Measurements from ENCODE around the gene XK.
A peak's percentile ranks its signal among the peaks of the same experiment; 100 is the strongest.
"Not testable (repeated sequence)": the region's sequence is repeated elsewhere in the genome, so short reads cannot be mapped to it uniquely, and the experiment has no call there.

Gene XK

DNA sequence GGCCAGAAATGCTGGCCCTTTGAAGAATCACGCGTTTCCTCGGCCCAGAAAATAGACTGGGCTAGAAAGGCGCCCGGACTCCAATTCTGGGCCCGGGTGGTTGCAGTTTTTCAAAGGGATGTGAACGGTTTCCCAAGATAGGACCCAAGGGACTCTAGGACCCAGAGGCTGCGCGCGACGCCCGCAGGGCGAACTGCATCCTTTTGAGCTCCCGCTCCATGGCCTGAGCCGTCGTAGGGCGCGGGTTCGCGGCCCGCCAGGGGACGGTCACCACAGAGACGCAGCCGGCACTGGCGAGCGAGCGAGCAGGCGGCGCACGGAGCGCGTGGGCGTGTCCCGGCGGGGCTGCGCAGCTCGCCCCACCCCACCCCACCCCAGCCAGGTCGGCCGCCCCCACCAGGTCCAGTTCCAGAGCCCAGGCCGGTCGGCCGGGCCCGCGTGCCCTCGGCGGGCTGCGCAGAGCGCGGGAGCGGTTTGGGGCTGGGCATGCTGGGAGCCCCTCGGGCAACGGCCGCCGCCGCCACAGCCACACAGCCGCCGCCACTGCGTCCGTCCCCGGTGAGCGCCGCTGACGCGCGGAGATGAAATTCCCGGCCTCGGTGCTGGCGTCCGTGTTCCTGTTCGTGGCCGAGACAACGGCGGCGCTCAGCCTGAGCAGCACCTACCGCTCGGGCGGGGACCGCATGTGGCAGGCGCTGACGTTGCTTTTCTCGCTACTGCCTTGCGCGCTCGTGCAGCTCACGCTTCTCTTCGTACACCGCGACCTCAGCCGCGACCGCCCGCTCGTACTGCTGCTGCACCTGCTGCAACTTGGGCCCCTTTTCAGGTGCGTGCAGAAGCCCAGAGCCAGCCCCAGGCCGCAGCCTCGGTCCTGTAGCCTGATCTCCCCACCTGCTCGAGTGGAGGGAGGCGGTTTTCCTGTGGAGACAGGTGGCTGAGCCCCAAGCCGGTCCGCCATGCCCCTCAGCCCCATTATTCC is at the start of gene XK:
Gene XK, plus strand, starts transcription at position 411 of the 979 bp plus-strand sequence. Its CDS starts 171 bp downstream, at position 582.
- DNase-seq (ENCODE audit: low spot score): peak; percentile 36

DNA sequence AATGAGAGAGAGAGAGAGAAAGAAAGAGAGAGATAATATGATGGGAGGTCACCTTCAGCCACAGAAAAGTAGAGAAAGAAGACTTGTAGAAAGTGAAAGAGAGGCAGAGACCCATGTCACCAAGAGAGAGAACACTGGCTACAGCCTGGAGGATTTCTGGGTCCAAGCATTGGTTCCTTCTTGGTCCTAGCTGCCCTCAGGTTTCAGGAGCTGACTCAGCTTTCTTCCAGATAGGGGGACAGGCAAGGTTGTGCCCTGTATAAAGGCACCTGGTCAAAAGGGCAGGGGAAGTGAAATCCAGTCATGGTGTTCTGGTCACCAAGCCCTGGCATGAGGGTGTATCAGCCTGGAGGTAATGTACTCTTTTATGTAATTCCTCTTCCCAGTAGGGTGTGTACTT is 47.5 kb upstream of the XK start:
- DNase-seq (ENCODE audit: low spot score): no peak

- no peak for DNase-seq (ENCODE audit: low spot score)
These were observed 45.4 kb upstream of the XK start for GRCh38 chrX:37640142-37640541.

DNA sequence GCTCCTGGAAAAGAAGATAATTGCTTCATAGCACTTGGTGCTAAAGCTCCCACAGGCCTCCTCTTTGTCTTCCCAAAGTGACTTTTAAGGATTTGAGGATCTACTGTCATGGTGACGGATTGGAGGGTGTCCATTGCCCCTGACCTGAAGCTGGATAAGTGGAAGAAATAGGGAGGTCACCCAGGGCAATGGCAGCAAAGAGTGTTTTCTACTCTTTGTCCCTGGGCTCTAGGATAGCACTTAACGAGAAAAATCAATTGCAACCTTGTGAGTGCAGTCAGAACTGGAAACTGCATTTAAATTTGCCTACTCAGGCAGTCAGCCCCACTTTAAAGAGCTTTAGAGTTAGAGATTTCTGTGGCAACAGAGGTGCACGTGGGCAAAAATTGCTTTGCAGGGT is 43.7 kb upstream of the XK start:
- DNase-seq (ENCODE audit: low spot score): no peak

DNA sequence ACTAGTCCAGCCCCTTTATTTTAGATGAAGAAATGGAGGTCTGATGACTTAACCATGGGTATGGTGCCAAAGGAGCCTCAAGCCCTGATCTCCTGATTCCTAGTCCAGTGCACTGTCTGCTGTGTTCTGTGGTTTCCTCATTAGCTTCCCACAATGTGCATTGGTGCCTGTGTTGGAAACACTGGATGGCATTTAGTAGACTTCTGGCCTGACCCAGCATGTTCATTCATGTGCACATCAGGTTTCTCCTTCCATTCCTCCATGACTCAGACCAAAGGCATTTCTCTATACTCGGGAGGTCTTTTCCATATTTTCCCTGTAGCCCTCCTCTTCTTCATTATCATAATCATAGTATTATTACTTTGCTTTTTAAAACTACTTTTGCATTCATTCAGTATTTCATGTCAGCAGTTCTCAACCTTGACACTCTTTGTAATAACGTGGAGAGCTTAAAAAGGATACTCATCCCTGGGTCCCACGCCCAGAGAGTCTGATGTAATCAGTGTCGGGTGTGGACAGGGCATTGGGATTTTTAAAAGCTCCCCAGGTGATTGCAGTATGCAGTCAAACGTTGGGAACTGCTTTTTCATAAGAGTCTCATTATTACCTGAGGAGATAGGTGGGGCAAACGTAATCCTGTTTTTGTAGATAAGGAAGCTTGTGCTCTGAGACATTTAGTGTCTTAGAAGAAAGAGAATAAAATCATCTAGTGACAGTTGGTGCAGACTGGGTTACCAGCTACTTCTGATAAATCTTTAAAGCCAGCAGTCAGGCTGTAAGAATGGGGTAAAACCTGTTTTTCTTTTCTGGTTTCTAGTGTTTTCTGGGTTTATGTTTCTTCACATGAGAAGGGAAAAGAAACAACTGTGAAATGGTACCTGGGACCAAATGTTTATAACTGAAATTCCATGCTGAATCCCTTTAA is 40.9 kb upstream of the XK start:
- no peak for DNase-seq (ENCODE audit: low spot score)

GRCh38 chrX:37646254-37646653 is 39.3 kb upstream of the XK start:
- DNase-seq (ENCODE audit: low spot score): no peak

DNA sequence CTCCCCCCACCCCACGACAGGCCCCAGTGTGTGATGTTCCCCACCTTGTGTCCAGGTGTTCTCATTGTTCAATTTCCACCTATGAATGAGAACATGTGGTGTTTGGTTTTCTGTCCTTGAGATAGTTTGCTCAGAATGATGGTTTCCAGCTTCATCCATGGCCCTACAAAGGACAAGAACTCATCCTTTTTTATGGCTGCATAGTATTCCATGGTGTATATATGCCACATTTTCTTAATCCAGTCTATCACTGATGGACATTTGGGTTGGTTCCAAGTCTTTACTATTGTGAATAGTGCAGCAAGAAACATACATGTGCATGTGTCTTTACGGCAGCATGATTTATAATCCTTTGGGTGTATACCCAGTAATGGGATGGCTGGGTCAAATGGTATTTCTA is 34.7 kb upstream of the XK start:
- not testable (repeated sequence) for DNase-seq (ENCODE audit: low spot score)

- no peak for DNase-seq (ENCODE audit: low spot score)
These were observed 33.6 kb upstream of the XK start for GRCh38 chrX:37651921-37652452.

DNA sequence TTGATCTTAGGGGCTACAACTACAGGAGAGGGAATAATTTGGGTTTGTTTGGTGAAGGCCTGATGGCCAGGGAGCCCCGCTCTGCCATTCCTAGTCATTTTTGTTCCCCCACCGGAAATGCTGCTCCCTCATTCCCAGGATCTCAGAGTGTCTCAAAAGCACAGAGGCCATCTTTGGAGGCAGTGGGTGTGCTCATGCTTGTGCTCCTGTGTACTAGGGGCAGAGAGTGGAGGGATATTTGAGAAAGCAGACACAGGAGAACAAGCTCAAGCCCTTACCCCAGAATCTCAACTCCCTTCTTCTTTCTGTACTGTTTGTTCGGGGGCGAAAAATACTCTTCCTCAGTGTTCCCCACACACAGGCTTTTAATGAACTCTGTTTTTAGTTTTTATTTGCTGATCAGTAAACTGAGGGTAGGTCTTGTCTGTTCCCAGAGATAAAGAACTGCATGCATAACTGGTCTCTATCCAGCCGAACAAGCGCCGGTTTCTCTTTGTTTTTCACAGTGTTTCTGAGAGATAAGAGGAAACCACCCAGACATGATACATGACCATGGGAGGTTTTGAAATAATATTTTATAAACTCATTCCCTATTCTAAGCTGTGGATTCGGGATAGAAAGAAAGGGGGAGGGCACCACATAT is 32.9 kb upstream of the XK start:
- no peak for DNase-seq (ENCODE audit: low spot score)

- no peak for DNase-seq (ENCODE audit: low spot score)
These were observed 32.0 kb upstream of the XK start for GRCh38 chrX:37653397-37654085.

- no peak for DNase-seq (ENCODE audit: low spot score)
These were observed 27.1 kb upstream of the XK start for GRCh38 chrX:37658343-37659030.

GRCh38 chrX:37659047-37659446 is 26.5 kb upstream of the XK start:
- DNase-seq (ENCODE audit: low spot score): no peak

- DNase-seq (ENCODE audit: low spot score): no peak
These were observed 23.4 kb upstream of the XK start for GRCh38 chrX:37662181-37662580.

GRCh38 chrX:37666516-37666915 is 19.1 kb upstream of the XK start:
- DNase-seq (ENCODE audit: low spot score): no peak

DNA sequence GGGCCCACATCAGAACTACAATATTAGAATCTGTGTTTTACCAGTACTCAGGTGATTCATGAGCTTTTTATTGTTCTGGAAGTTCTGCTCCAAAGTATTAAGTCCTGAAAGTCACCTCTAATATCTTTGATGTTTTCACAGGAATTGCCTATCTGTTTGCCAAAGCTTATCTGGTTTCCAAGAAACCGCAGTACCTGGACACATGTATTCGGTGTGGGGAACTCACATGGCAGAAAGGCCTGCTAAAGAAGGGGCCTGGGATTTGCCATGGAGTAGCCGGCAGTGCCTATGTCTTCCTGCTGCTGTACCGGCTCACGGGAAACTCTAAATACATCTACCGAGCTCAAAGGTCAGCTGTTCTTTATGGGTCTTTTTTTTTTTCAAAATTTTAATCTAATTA is 18.4 kb upstream of the XK start:
- no peak for DNase-seq (ENCODE audit: low spot score)

GRCh38 chrX:37672563-37672962 is 13.0 kb upstream of the XK start:
- DNase-seq (ENCODE audit: low spot score): no peak

DNA sequence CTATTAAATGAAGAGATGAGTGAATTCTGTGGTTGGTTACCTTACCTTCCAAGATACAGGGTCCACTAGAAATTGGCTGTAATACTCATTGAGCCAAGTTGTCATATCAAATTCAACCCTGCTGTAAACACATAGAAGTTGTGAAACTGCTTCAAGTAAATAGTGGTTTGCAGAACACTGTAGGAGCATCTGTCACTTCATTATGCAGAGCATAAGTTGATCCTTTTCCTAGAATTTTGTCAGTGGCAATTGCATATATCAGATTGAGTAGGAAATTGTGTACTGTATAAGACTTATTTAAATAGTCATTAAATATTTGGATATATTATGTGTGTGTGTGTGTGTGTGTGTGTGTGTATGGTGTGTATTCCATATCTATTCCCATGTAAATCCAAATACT is 8.8 kb upstream of the XK start:
- DNase-seq (ENCODE audit: low spot score): no peak

- no peak for DNase-seq (ENCODE audit: low spot score)
These were observed 8.3 kb upstream of the XK start for GRCh38 chrX:37677243-37677642.

- no peak for DNase-seq (ENCODE audit: low spot score)
These were observed 7.8 kb upstream of the XK start for GRCh38 chrX:37677765-37678164.

- no peak for DNase-seq (ENCODE audit: low spot score)
These were observed 7.0 kb upstream of the XK start for GRCh38 chrX:37678574-37678973.

DNA sequence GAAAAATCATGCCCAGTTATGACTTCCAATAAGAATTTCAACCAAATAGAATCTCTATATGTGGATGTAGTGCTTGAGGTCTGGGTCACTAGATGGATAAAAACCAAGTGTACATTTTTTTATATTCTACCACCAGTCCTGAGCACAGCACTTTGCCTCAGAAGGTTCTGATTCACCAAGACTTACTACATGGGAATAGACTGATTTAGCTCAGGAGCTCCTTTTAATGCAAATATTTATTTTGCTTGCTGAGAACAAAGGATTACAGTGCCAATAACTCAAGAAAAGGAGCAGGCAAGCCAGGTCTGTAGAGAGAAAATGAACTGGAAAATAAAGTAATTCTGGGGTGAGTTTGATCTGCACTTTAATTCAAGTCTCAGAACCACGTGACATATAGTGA is 6.4 kb upstream of the XK start:
- no peak for DNase-seq (ENCODE audit: low spot score)

Data from AG08396 (cell line).